GM19328 (cell line): ENCODE measurements around the gene BBLN.
A peak's percentile ranks its signal among the peaks of the same experiment; 100 is the strongest.
"Not testable (repeated sequence)": the region's sequence is repeated elsewhere in the genome, so short reads cannot be mapped to it uniquely, and the experiment has no call there.

Source experiments
- ATAC-seq: cut with Tn5 transposase; IDR thresholded peaks from one replicate; pipeline ENCODE4 v1.9.1; 2021; ENCODE audit warnings: mild to moderate bottlenecking, moderate library complexity; ENCODE audit not compliant: unreplicated experiment

BBLN gene, protein sequence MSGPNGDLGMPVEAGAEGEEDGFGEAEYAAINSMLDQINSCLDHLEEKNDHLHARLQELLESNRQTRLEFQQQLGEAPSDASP

DNA sequence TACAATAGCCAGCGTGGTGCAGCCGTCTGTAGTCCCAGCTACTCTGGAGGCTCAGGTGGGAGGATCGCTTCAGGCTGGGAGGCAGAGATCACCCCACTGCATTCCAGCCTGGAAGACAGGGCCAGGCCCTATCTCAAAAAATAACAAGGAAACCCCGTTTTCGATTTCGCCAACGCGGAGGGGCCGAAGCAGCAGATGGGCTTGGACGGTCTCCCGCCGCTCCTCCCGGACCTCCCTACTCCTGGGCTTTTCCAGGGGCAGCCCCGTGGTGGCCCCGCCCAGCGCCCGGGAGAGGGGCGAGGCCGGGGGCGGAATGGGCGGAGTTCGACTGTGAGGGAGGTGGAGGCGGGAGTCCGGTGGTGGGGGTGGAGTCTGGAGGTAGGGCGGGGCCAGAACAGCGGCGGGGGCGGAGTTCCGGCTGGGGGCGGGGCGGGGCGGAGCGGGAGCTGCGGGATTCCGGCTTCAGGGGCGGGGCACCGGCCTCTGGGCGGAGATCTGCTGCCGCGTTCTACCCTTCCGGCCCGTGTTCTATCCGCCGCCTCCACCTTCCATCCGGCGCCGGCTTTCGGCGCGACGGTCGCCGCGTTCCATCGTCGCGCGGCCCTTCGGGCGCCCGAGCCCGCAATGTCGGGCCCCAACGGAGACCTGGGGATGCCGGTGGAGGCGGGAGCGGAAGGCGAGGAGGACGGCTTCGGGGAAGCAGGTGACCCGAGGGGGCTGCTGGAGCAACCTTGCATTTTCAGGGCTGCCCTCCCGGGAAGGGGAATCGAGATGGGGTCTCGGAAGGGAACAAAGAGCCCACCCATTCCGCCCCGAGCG lies at the start of gene BBLN:
Gene BBLN, plus strand, starts transcription at position 482 of the 819 bp plus-strand sequence. Its CDS starts 143 bp downstream, at position 625.
- ATAC-seq = peak; percentile 71

DNA sequence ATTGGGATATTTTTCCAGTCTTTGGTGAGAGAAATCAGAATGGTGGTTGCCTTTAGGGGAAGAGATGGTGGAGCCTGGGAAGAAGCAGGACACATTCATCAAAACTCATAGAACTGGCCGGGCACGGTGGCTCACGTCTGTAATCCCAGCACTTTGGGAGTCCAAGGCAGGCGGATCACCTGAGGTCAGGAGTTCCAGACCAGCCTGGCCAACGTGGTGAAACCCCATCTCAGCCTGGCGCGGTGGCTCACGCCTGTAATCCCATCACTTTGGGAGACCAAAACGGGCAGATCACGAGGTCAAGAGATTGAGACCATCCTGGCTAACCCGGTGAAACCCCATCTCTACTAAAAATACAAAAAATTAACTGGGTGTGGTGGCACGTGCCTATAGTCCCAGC lies 48.3 kb upstream of the BBLN start:
- not testable (repeated sequence) for ATAC-seq

DNA sequence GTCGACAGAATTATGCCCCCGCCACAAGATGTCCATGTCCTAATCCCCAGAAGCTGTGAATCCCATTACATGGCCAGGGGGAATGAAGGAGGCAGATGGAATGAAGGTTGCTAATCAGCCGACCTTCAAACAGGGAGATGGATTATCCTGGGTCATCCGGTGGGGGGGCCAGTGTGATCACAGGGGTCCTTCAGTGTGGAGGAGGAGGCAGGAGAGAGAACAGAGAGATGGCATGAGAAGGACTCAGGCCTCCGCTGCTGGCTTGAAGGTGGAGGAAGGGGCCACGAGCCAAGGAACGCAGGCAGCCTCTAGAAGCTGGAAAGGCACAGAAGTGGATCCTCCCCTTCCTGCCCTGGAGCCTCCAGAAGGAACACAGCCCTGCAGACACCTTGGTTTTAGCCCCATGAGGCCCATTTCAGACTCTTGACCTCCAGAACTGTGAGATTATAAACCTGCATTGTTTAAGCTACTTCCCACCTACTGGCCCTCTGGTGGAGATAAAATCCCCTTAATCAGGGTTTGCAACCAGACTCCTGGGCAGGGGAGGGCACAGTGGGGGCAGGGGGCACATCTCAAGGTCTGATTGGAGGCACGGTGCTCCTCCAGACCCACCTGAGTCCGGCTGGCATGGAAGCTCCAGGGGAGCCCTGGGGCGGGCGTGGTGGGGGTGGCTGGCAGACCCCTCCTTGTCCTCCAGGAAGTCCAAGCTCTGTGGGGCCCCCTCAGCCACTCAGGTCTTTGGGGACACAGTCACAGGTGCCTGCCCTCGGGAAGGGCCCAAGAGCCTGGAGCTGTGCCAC lies 46.3 kb upstream of the BBLN start:
- ATAC-seq = no peak

DNA sequence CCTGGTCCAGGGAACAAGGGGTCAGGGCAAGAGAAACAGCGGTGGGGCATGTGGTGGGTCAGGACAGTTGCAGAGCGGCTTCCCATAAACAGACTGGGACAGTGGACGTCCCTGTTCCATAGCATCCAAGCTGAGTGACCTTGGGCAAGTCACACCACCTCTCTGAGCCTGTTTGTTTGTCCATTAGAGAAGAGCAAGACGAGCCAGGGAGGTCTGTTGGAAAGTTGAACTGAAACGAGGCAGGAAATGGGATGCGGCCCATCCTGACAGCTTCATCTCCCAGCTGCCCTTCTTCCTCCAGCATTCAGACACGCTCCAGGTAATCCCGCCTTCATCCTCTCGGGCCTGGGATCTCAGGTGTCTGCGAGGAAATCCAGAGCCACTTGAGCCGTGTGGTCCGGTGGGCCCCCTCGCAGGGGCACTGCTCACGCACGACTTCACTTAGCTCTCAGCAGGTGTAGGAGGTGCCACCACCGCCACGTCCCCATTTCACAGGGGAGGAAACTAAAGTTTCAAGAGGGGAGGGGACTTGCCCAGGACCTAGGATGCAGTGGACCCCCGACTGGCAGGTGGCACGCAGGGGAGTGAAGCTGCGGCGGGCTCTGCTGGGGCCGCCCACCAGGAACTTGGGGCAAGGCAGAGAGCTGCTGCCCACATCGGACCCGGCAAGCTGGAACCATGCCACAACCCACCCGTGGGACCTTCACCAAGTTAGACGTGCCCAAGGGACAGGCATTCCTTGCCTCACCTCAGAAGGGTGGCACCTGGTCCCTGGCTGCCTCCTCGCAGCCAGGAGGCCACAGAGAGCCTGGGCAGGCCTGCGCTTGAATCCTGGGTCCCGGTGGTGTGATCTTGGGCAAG lies 45.5 kb upstream of the BBLN start:
- no peak for ATAC-seq

DNA sequence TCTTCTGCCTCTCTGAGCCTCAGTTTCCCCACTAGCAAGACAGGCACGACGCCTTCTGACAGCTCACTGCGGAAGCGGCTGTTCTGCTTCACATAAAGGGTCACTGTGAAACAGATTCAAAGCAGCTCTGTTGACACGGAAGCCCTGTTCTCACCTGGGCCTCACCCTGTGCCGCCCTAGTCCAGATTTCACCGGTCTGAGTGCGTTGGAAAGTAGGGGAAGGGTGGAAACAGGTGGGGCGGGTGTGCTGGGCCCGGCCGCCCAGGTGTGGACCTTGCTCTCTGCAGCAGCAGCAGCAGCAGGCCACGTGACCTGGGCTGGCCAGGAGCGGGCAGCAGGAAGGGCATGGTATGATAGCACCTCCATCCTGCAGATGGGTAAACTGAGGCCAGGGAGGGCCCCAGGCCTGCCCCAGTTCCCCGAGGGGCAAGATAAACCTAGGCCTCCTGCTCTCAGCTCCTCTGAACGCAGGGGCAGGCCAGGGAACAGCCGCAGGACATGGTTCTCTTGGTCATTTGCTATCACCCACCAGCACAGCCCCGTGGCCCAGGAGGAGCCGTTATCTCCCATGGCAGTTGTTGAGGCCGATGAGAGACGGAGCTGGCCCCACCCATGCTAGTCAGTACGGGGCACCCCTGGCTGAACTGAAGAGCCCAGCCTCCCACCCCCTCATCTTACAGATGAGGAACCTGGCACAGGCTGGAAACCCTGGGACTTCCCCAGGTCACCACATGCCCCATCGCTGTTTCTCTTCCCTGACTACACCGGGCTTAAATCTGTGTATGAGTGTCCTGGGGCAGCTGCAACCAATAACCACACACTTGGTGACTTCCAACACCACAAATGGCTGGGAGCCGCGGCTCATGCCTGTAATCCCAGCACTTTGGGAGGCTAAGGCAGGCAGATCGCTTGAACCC lies 44.6 kb upstream of the BBLN start:
- no peak for ATAC-seq

DNA sequence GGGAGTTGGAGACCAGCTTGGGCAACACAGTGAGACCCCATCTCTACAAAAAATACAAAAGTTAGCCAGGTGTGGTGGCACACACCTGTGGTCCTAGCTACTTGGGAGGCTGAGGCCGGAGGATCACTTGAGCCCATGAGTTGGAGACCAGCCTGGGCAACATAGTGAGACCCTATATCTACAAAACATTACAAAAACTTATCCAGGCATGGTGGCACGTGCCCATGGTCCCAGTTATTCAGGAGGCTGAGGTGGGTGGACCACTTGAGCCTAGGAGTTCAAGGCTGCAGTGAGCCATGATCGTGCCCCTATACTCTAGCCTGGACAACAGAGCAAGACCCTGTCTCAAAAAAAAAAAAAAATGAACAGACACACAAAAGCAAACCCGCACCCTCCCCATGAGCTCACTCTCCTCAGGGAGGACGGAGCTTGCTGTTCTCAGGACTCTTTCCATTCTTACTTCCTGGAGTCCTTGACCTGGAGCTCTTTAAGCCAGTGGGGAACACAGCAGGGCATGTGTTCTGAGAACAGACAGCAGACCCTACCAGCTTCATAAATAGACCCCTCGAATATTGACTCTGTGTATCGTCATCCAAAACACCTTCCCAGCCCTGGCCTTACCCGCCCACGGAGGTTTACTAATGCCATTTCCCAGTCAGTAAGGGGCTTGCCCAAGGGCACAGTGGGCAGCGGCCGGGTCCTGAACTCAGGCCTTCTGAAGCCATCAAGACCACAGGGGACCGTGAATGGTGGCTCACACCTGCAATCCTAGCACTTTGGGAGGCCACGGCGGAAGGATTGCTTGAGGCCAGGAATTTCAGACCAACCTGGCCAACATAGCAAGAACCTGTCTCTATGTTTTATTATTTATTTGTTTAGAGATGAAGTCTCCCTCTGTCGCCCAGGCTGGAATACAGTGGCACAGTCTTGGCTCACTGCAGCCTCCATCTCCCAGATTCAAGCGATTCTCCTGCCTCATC lies 43.7 kb upstream of the BBLN start:
- ATAC-seq = no peak

DNA sequence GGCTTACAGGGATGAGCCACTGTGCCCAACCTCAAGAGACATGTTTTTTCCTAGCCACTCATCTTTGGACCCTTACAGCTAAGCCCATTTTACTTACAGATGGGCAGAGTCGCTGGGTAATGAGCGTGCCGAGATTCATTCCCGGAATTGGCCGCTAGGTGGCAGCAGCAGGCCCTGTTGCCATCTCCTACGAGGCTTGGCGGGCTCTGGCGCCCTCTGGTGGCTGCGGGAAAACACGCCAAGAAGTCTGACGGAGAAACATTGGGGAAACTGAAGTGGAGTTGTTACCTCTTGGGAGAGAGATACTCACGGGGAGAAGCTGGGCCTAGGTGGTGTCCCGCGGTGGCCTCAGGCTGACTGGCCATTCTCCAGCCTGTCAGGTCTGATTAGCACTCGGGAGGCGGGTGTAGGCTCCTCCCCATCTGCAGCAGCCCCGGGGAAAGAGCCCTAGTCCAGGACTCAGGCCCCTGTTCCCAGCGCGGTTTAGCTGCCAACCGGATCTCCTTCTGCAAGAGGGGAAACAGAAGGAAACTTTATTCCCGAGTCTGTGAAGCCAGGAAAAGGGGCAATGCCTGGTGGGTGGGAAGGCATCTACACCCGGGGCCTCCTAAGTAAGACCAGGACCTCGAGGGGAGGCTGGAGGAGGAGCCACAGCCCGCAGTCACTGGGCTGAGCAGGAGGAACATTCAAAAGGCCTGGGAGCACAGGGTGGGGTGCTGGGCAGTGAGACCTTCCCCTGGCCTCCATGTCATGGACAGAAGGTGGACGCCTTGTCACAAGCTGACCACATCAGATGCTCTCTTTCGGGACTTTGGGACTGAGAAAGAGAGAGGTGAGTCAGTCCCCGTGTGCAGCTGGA lies 42.2 kb upstream of the BBLN start:
- peak; percentile 50 for ATAC-seq

DNA sequence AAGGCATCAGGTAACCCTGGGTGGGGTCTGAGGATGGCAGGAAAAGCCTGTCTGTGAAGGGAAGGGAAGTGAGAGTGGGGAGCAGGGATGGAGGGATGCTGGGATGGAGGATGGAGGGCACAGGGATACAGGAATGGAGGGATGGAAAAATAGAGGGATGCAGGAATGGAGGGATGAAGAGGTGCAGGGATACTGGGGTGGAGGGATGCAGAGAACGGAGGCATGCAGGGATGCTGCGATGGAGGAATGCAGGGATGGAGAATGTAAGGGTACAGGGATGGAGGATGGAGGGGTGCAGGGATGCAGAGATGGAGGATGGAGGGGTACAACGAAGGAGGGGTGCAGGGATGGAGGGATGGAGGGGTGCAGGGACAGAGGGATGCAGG lies 41.6 kb upstream of the BBLN start:
- no peak for ATAC-seq

DNA sequence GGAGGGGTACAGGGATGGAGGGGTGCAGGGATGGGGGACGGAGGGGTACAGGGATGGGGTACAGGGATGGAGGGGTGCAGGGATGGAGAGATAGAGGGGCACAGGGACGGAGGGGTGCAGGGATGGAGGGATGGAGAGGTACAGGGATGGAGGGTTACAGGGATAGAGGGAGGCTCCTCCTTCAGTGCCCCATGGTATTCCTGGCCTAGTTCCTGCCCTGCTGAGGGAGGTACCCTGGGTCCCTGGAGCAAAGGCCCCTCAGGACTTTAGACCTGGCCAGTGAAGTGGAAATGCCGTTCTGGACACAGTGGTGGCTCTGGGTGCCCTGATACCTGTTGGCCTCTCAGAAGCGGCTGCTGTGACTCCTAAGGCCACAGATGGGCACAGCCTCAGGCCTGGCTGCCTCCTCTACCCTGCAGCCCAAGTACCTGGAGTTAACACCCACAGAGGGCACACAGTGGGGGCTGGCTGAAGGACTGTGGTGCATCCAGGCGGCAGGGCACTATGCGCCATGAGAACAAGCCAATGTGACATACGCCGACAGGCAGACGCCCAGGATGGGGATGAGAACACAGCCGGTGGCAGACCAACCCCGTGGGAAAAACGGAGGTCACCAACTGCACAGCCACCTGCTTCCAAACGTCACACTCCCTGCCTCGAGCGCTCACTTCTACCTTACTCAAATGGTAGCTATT lies 40.9 kb upstream of the BBLN start:
- no peak for ATAC-seq

DNA sequence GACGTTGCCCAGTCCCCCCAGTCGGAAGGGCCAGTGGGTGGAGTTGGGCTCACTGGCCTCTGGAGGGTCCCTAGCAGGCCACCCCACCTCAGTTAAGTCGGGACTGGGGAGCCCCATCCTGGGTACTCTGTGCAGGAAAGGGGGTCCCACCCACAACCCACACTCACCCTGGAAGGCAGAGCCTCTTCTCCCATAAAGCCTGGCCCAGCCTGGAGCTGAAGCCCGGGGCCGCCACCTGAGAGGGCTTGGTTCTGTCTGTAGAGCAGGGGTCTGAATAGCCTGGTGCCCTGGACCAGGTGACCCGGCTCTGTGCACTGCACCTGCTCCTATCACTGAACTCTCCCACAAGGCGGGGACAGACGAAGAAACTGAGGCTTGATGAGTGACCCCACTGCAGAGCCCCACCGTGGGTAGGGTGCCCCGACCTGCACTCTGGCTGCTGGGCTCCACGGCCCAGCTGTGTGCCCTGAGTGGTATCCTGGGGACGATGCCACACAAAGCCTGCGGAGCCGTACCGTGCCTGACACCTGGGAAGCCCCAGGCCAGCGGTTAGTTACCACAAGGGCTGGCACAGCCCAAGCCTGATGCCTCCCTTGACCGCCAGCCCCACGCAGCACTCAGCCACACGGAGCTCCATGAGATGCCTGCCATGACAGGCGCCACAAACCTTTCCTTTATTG lies 39.9 kb upstream of the BBLN start:
- no peak for ATAC-seq

DNA sequence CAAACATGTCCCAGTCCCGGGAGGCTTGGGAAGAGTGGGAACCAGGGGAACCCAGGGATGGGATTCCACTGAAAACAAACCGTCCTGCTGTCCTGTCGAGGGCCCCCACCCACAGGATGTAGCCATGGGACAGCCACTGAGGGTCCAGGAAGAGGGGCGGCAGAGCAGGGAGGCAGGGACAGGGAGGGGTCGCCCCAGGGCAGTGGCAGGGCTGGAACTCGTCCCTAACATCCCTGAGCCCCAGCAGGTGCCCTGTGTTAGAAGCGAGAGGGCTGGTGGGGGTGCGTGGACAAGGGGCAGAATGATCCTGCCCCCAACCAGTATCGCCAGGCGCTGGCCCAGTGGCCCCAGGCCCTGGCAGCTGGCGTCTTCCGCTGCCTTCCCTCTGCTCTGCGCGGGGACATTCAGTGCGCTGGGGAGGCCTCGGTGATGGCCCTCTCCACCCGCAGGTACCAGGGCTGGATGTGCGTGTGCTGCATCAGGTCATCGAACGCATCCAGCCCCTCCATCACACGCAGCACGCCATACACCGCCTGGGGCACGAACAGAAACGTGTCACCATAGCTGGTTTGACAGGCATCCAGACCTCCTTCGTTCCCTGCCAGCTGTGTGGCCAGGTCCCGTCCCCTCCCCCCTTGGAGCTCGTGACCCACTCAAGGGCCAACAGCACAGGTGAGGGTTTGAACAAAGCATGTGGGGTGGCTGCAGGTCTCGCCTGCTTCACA lies 39.2 kb upstream of the BBLN start:
- no peak for ATAC-seq

DNA sequence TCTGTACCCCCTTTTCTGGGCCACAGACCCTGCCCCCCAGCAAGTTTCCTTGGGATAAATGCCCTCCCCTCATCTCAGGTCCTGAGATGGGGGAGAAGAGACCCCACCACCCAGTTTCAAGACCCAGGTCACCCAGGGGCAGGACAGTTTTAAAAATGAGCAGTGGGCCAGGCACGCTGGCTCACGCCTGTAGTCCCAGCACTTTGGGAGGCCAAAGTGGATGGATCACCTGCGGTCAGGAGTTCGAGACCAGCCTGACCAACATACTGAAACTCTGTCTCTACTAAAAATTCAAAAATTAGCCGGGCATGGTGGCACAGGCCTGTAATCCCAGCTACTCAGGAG lies 38.6 kb upstream of the BBLN start:
- no peak for ATAC-seq

DNA sequence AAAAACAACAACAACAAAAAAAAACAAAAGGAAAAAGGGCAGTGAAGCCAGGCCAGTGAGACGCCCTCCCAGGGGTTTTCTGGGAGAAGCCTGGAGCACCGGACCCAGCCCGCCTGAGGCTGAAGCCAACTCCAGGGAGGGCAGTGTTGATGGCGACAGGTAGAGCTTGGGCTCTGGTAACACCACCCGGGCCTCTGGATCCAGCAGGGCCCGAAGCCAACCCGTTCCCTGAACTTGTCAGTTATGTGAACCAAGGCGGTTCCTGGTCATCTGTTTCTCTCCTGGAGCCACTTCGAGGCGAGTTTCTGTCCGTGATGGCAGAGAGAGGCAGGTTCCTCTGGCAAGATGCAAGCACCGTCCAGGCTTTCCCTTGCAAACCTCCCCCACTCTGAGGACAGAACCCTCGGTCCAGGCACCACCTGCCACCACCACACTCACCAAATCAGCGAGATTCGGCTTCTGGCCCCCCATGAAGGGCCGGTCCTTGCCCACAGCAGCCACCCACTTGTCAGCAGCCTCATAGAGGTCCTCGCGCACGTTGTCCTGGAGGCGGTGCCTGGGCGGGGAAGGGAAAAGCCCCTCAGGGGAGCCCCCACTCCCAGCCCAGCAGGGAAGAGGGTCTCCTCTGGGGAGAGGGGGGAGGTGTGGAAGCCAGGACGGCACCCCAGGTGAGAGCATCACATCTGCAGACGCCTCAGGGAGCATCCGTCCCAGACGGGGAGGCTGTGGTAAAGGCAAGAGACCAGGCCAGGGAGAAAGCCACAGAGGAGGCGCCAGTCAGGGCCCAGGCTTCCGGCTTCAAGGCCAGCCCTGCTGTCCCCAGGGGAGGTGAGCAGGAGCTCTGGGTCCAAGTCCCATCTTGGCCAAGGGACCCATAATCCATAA lies 37.9 kb upstream of the BBLN start:
- no peak for ATAC-seq

DNA sequence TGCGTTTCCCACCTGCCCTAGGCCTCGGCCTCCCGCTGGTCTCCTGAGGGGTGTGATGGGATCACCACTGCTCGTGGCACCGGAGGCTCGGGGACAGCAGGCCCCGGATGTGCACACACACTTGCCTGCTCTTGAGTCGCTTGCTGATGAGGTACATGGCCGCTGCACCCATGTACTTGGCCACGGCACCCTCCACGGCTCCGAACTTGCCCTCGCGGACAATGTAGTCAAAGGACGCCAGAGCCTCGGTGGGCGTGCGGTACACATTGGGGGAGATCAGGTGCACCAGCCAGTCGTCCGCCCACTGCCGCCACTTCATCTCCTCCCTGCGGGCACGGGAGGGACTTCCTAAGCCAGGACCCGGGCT lies 37.3 kb upstream of the BBLN start:
- no peak for ATAC-seq

DNA sequence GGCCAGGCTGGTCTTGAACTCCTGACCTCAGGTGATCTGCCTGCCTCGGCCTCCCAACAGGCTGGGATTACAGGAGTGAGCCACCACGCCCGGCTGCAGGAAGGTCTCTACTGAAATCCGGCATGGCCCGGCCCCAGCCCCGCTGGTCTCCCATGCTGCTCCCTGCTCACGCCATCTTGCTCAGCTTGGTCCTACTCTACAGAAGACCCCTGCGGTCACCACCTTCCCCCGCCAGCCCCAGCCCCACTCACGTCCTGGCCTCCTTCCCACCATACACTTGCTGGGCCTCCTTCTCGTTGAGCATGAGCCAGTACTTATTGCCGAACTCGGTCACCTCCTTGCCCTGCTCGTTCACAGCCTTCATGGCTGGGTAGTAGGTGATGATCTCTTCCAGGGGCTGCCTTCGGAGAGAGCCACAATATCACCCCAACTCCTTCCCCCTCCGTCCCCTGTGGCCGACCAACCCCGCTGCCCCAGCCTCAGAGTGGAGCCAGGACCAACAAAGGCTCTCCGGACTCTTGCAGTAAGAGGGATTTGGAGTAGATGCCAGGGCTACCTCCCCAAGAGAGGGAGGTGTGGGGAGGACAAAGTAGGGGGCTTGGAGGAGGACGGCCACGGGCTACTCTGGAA lies 36.5 kb upstream of the BBLN start:
- no peak for ATAC-seq
